HG02938 (cell line): ENCODE results near the gene ADGRF1.
"Not testable (repeated sequence)": the region's sequence is repeated elsewhere in the genome, so short reads cannot be mapped to it uniquely, and the experiment has no call there.

Experiments
- ATAC-seq: cut with Tn5 transposase; IDR thresholded peaks from one replicate; pipeline ENCODE4 v1.9.1; 2021; ENCODE audit warnings: mild to moderate bottlenecking, moderate library complexity; ENCODE audit not compliant: unreplicated experiment

ADGRF1 gene

DNA sequence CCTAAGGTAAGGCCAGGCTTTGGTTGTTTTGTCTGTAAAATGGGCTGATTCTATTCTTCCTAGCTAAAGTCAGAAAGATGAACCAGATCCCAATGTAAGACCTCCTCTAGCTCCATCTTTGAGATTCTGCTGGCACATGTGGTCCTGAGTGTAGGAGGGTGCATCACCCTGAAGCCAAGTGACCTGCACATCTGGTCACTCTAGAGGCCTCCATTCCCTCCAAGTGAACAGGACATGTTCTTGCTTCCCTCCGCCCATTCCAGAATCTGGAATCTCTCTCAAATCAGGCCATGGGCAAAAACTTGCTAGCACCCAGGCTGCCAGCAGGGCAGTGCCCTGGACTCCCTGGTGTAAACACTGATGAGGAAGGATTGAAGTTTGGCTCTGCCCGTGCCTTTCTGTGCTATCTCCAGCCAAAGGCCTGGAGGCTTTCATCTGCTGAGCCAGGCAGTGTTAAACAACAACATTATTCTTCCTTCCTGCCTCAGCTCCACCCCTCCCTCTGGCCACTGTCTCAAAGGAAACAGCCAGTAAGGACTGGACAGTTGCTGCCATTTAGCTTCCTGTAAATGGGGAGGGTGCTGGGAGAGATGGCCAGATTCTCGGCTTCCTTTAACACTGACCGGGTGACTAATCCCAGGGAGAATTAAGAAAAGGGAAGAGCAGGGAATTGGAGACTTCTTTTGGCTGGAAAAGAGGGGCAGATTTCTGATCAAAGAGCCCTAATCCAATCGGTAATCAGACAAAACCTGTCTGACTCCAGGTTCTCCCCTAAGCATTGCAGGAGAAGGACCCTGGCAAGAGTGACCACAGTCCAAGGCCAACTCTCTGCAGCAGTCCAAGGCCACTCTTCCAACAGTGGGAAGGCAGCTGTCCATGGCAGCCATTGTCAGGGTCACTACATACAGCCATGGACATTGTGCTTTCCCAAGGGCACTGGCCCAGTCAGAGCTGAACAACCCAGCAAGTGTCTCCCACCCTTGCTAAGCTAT, 19.5 kb upstream of the ADGRF1 start:
- no peak for ATAC-seq

DNA sequence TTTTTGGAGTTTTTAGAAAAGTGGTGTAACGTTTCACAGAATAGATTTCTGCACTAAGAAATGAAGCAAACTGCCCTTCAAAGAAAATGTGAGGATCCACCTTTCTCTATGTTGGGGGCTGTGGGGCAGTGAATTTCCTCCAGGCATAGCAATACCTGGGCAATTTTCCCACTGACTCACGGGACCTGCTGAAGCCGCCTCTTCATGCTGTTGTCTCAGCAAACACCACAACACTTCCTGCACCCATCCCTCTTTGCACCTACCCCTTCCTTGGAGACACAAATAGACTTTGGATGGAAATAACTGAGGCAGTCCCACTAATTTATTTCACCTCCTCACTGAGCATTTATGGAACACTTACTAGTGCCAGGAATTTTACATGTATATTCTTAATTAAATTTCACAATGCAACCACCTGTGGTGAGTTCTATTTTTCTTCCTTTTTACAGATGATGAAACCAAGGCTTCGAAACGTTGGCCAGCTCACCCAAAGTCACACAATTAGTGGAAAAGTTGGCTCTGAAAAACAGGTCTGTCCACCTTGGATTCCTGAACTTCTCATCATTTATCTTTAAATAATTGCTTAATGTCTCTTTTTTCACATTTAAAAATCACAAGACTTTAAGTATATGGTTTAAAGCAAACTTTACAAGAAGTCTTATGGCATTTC, 17.2 kb upstream of the ADGRF1 start:
- ATAC-seq = no peak

DNA sequence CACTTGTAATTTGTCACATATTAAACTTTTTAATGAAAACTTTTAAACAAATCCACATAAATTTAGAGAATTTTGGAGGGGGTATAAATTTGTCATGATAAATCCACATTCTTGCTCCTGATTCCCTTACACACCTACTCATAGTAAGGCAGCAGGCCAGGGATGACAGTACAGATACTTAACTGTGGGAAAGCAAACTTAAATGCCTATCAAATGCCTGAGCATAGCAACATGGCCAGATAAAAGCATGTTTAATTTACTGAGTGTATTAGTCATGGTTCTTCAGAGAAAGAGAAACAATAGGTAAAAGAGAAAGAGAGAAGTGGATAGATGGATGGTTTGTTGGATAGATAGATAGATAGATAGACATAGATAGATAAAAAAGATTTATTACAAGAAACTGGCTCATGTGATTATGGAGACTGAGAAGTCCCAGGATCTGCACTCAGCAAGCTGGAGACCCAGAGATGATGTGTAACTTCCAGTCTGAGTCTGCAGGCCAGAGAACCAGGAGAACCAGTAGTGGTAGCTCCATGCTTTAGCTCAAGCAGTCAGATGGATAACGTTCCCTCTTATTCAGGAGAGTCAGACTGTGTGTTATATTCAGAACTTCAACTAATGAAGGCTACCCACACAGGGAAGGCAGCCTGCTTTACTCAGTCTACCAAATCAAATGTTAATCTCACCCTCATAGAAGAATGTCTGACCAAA, 15.9 kb upstream of the ADGRF1 start:
- no peak for ATAC-seq

DNA sequence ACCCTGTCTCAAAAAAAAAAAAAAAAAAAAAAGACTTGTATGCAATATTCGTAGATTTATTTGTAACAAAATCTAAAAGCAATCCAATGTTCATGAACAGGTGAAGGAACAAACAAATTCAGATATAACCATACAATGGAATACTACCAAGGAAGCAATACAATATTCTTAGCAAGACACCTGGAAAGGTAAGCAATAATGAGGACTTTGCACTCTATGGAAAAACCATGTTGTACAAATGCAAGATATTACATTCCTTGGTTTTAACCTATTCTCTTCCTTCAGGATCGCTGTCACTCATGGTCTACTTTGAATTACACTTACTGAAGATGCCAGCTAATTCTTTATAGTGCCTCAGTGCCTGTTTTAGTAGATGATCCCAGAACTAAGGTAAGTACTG, 14.7 kb upstream of the ADGRF1 start:
- ATAC-seq = no peak

DNA sequence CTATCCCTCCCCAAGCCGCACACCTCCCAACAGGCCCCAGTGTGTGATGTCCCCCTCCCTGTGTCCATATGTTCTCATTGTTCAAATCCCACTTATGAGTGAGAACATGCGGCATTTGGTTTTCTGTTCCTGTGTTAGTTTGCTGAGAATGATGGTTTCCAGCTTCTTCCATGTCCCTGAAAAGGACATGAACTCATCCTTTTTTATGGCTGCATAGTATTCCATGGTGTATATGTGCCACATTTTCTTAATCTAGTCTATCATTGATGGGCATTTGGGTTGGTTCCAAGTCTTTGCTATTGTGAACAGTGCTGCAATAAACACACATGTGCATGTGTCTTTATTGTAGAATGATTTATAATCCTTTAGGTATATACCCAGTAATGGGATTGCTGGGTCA, 12.2 kb upstream of the ADGRF1 start:
- ATAC-seq = not testable (repeated sequence)

DNA sequence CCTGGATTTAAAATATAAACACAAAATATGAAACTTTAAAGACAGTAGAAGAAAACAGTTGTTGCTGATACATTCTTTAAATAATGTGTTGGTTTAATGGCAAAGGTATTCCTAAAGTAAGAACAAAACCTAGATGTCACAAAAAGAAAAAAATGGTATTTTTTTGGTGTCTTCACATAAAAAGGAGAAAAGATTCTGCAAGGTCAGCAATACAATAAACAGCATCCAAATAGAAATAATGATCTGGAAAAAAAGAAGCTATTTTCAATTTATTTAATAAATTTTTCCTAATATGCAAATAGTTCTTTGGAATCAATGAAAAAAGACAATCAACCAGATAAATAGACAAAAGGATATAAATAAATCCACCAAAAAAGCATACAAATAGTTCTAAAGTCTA, 6.5 kb upstream of the ADGRF1 start:
- no peak for ATAC-seq

DNA sequence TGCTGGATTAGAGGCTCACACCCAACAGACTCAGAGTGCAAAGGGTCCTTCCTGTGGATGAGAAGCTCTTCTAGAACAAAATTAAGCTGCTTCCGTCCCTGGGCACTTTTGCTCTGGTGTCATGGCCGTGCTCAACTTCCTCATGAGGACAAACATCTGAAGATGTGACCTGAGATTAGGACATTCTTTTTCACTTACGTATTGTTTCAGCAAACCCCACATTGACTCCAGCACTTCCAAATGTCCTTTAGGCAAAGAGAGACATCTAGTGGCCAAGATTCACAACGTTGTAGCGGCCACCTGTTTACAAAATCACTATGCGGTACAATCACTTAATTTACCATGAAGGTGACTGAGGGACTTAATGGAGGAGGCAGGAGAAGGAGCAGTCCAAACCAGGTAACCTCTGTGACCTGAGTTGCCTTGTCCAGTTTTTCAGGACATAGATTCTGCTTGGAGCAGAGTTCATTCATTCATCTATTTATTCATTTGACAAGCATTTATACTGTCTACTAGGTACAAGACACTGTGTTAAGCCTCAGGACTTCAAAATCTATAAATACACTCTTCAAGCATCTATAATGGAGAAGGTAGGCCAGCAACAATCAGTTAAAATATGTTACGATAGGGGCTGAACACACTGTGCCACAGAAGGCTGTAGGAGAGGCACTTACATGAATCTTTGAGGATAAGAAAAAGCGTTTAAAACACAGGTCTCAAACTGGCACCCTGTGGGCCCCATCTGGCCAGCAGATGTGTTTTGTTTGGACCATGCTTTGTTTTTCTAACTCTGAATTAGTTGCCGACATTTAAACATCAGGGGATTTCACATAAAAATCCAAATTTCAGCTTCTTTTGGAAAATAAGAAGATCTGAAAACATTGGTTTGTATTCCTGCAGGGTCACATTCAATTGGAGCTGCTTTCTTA, 5.6 kb upstream of the ADGRF1 start:
- peak; percentile 82 for ATAC-seq

DNA sequence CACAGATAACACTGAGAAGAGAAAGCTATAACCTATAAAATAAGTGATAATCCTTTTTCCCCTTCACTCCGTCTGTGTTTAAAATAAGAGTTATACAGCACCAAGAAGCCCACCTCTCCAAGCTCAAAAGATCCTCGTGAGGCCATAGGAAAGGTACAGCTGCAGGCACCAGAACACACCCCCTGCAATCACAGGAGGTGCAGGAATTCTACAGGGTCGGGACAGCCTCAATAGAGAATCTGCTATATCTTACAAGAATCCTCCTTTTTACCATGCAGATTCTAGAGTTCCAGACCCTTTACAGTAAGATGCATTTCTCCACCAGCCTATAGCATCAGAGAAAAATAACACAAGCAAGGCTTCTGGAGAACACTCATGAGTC, 5.0 kb upstream of the ADGRF1 start:
- no peak for ATAC-seq

DNA sequence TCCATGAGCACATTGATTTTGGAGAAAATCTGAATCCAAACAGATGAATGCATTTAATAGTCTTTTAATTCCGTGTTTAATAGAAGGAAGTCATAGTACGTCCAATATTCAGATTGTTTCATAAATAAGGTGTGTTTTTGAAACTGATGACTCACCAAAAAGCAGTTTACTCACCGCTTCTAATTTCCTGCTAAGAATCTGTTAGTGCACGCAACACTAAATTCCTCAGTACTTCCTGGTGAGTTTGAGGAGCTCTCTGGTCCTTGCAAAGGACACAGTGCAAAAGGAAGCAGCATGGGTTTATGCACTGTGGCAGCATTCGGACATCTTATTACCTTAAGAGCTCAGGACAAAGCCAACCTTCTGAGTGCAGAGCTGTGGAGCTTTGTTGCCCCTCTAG, 2.3 kb upstream of the ADGRF1 start:
- ATAC-seq = no peak

DNA sequence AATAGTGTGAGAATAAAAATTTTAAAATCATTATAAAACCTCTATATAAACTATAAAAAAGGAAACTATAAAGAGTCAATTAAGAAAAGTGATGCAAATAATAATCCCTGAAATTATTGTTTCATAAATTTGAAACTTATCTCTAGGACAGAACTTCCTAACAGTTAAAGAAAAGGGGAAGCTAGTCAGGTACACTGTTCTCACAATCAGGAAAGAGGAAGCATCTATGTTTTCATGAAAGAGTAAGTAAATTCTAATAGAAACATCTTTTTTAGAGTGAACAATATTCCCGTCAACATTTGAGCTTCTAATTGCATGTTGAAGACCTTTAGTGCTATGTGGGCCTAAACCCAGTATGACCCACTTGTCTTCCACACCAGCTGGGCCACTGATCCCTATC, 1.2 kb upstream of the ADGRF1 start:
- ATAC-seq = no peak

DNA sequence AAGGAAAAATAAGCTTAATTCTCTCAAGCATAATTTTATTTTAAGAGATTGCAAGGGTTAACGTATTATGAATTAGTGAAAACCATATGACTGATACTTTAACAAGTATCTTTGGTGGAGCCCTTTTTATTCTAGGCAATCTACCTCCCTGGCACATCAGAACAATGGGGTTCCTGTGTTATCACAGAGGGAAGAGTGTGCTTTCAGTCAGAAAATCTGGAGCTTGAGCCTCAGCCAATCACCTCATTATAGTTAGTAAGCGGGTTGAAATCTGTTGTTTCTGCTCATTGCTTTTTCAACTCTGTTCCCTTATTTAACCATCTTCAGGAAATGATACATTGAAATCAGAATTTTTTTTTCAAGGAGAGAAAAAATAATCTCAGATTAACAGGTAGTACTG, 391 bp downstream of the ADGRF1 start:
- no peak for ATAC-seq

DNA sequence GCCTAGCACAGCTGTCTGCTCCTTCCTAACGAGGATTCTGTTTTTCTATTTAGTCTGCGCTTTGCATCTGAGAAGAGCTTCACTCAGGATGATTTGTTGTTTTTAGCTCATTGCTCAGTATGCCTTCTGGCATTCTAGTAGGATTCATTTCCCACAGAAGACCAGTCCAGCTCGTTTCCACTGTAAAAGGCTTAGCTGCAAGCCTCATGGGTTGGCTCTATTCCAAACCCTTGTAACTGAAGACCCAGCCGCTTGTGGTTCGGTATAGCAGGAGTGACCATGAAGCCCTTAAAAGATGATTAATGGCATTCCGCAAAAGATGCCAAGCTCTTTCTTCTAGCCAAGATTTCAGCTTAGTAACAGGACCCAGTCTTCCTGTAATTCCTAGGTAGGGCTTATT, 7.2 kb downstream of the ADGRF1 start:
- ATAC-seq = no peak

DNA sequence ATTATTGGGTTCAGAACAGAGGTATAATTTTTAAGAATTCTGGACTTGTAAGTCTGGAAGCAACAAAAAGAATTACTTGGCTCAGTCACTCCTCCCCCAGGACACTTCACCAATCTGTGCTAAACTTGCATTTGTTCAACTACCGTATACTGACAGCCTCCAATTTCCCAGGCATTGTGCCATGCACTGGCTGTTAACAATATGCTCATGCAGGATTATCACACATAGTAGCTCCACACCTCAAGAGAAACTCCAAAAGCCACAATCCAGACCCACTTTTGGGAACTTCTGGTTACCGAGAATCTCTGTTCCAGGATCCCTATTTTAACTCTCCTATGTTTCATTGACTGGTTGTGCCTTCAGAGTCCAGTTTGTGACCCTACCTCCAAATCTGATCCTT, 7.7 kb downstream of the ADGRF1 start:
- ATAC-seq = no peak

DNA sequence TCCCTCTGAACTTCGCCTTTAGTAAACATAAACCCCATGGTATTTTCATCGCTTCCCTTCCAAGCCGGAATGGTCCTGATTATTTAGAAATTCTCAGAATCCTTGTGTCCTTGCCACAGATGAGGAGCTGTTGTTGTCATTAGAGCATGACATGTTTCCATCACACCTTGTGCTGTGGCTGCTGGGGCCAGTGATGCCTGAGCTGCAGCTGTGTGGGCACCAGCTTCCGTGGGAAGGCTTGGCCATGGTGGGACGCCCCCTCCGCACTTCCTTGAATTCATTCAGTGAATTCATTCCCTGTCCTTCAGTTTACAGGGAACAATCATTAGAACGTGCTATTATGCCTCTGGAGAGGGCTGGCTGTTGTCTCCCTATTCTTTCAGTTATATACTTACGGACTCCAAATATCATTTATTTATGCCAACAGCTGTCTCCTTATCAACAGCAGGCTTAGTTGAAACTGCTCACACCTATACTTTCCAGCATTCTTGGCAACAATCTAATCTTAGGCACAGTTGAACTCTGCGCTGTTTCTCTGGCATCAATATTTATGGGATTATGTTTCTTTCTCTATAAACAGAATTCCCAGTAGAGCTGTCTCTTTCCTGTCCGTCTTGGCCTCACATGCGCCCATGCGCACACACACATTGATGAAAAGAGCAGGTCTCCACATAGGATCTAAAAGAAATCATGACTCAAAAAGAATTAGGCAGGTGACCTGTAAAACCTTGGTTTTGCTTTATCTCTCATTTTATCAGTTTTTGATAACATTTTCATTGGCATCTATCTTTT, 9.0 kb downstream of the ADGRF1 start:
- no peak for ATAC-seq

DNA sequence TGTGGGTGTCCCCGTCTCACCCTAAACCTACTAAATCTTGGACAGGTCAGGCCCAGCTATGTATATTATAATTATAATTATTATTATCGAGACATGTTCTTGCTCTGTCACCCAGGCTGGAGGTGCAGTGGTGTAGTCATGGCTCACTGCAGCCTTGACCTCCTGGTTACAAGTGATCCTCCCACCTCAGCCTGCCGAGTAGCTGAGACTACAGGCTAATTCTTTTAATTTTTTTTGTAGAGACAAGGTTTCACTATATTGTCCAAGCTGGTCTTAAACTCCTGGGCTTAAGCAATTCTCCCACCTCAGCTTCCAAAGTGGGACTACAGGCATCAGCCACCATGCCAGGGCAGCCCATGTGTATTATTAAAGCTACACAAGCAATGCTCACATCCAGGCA, 10.5 kb downstream of the ADGRF1 start:
- ATAC-seq = no peak

DNA sequence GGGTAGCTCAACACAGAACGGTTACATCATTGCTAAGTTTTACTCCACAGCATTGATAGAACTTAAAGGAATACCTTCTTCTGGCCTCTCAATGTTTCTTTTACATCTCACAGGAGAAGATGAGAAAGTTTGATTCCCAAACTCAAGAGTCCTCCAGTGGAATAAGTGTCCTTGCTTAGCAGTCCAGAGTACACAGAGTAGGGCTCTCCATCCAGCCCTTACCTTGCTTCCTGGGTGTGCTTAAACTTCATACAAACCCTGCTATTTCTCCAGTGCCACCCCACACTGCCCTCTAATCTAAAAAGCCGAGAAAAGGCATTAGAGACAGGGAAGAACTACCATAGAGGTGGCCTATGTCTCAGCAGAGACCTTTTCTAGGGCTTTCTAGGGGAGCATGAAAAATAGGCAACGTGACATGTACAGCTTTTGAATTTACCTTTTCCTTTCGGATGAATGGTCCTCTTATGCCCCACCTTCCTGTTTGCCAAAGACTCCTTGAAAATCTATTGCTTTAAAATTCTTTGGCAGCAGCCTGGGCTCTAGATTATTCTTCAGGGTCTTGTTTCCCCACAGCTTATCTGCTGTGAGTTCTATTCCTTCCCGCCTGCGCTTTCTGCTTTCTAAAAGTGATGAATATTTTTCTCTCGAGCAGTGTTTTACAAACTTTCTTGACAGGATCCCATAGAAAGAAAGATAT, 12.1 kb downstream of the ADGRF1 start:
- ATAC-seq = no peak

DNA sequence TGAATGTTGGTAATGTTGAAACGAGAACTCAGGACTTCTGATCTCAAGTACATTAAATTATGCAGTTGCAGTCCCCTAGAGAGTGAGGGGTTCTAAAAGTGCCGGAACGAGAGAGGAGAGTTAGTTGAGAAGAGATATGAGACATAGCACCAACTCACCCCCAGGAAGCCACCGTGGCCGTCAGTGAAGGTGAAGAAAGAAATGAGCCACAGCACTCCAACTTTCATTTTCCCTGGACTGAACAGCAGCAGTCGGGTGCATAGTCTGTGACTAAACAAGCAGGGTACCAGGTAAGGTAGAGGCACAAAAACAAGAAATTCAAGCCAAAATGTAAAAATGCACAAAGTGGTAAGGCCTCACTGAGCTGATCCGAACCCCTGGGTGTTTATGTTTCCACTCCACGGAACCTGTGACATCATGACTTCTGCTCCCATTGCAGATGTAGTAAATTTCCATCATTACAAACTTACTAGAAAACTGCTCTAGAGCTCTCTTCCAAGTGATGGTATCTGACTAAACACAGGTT, 13.2 kb downstream of the ADGRF1 start:
- no peak for ATAC-seq

DNA sequence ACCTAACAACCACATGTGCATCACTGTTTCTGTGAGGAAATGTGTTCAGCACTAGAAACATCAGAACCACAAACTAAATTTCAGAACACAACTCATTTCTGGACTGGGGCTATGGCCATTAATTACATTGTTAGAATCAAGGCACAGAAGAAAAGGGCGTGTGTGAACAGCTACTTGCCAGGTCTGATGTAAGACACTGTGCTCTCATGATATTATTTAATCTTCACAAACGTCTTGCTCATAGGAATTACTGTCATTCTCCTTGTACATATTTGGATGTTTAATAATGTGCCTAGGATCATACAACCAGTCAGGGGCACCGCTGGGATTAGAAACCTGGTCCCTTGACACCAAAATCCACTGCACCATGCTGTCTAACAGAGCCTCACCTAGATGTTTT, 14.8 kb downstream of the ADGRF1 start:
- ATAC-seq = no peak

DNA sequence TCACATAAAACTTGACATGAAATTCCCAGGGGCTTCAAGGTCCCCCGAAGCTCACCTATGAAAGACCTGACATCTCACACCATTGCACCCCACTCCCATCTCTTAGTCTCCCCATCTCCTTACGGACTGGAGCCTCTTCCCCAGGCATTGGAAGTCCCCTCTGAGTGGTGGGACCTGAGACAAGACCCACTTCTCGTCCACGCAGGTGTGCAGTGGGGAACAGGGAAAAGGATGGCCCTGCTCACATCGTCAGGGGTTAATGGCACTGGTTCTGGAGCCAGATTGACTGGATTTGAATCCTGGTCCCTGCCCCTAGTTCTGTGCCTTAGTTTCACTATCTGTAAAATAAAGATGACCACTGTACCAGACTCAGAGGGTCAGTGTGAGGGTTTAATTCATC, 15.5 kb downstream of the ADGRF1 start:
- no peak for ATAC-seq
